AG09309 (cell line): Measurements from ENCODE around the gene TFCP2L1.

Experiments
- DNase-seq: peaks from one replicate; pipeline ENCODE4 v3.0.0-alpha.2; 2010; ENCODE audit warnings: low read depth
- H3K4me3 ChIP-seq: 2 replicates; pipeline ENCODE4 v1.5.1; 2011; ENCODE audit warnings: mild to moderate bottlenecking, low read depth, low read length, moderate library complexity; ENCODE audit not compliant: control insufficient read depth
- TF ChIP-seq, protein P1 (sequence below): IDR thresholded peaks from 2 replicates; pipeline ENCODE4 v1.5.1; 2011; ENCODE audit warnings: mild to moderate bottlenecking, low read depth, low read length, inconsistent platforms; ENCODE audit not compliant: insufficient read depth, control insufficient read depth; ENCODE audit errors: missing control alignments

TFCP2L1 gene

DNA sequence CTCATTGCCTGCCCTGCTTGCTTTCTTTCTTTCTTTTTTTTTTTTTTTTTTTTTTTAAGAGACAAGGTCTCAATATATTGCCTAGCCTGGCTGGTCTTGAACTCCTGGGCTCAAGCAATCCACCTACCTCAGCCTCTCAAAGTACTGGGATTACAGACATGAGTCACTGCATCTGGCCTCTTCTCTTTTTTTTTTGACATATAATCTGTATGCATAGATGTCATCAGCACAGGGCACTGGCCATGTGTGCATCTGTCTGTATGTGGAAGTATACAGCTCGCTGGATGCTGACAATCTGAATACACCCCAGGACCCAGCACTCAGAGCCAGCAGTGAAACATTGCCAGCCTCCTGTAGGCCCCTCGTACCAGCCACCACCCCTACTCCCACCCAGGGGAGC lies 49.5 kb downstream of the TFCP2L1 start:
- DNase-seq: no peak
- TF ChIP-seq, protein P1, sequence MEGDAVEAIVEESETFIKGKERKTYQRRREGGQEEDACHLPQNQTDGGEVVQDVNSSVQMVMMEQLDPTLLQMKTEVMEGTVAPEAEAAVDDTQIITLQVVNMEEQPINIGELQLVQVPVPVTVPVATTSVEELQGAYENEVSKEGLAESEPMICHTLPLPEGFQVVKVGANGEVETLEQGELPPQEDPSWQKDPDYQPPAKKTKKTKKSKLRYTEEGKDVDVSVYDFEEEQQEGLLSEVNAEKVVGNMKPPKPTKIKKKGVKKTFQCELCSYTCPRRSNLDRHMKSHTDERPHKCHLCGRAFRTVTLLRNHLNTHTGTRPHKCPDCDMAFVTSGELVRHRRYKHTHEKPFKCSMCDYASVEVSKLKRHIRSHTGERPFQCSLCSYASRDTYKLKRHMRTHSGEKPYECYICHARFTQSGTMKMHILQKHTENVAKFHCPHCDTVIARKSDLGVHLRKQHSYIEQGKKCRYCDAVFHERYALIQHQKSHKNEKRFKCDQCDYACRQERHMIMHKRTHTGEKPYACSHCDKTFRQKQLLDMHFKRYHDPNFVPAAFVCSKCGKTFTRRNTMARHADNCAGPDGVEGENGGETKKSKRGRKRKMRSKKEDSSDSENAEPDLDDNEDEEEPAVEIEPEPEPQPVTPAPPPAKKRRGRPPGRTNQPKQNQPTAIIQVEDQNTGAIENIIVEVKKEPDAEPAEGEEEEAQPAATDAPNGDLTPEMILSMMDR: no peak
- H3K4me3 ChIP-seq: no peak overlapping the region

DNA sequence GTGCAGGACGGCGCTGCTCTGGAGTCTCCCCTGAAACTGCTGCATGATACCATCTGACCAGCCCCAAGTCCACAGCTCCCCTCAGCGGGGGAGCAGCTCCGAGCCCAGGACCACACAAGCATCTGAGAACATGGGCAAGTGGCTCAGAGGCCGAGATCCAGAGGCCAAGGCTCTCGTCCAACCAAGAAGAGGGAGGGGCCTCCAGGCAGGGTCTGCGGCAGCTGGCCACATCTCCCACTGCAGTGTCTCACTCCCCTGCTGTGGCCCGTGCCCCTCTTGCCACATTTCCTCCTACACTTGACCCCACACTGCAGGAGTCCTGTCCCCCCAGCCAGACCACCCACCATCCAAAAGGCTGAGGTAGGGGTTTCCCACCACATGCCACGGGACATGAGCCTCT lies 50.2 kb downstream of the TFCP2L1 start:
- no peak overlapping the region for H3K4me3 ChIP-seq
- DNase-seq: no peak
- TF ChIP-seq, protein P1: no peak

DNA sequence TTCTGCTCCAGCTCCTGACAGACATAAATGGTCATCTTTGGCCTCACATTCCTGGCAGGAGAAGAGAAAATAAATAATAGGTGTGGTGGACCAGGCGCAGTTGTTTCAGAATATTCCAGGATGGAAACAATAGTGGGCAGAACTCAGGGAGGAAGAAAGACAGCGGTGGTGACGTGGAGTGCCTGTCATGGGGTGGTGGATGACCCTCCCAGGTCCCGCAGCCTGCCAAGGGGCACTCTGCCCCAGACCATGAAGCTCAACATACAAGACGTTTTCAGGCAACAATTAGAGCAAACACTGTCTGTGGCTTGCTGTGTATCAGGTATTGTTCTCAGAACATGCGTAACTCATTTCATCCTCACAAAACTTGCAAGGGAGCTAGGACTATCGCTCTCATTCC lies 50.9 kb downstream of the TFCP2L1 start:
- no peak for DNase-seq
- H3K4me3 ChIP-seq: no peak overlapping the region
- TF ChIP-seq, protein P1: no peak

DNA sequence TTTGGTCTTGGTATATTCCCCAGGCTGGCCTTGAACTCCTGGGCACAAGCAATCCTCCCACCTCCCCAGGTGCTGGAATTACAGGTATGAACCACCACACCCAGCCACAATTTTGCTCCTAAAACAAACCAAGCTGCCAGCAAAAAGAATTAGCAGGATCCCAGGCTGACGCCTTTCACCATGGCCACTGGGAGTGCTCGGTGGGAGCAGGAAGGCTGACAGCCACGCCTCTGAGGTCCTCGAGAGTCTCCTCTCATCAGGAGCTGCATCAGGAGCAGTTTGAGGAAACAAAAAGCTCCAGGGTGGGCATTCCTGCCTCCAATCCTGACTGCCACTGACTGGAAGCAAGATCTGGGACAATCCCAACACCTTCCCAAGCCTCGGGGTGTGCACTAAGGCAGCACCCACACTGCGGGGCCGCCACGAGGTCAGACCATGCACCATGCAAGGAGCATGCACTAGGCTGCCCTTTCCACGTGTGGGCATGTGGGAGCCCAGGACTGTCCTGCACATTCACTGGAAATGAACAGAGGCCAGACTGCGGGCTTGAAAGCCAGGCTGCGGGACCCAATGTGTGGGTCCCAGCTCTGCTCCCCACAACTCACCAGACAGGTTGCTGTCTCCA lies 51.4 kb downstream of the TFCP2L1 start:
- TF ChIP-seq, protein P1: no peak
- no peak for DNase-seq
- H3K4me3 ChIP-seq: no peak overlapping the region

DNA sequence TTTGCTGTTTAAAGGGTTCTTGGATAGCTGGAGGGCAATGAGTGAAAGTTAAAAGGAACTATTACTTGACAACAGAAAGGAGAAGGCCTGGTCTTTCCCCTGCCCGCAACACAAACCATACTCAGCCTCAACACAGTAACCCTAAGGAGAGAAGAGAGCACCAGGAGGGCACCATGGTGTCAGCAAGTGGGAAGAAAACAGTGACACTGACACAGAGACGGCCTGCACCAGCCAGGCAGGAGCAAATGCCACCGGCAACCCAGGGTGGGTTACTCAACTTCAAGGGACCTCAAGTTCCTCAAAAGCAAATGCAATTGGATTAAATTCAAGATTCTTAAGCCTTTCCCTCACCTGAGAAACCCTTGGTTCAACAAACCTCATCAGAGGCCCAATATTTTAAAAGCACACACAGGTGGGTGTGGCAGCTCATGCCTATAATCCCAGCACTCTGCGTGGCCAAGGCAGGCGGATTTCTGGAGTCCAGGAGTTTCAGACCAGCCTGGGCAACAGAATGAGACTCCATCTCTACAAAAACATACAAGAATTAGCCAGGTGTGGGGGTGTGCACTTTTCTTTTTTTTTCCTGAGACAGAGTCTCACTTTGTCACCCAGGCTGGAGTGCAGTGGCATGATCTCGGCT lies 52.3 kb downstream of the TFCP2L1 start:
- no peak overlapping the region for H3K4me3 ChIP-seq
- no peak for DNase-seq

DNA sequence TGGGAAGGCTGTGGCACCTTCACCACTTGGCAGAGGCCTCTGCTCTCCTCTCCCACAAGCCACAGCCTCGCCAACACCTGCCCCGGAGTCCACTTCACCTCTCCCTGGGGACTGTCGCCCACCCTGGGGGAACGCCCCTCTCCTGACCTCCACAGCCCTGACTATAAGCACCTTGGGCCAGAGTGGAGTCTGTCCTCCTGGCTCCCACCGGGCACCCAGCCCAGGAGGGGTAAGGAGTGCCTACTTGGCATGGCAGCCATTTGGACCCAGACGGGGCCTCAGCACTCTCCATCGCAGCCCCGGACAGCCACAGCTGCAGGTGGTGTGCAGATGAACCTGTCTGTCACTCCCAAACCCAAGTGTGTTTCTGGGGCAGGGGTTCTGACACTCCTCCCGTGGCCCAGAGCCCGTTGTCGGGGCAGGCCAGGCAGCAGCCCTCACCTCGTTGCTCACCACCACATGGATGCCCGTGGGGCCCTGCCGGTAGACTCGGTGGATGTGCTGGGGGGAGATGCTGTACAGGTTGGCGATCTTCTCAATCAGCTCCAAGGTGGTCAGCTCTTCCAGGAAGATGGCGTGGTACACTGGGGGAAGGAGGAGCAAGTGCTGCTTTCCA lies 53.5 kb downstream of the TFCP2L1 start:
- no peak overlapping the region for H3K4me3 ChIP-seq
- DNase-seq: no peak
- TF ChIP-seq, protein P1: no peak

More for the DNA sequence above, 52.3 kb downstream of the TFCP2L1 start:
- TF ChIP-seq, protein P1: no peak
